Esophagus muscularis mucosa (tissue), 4 donors: ENCODE results near the gene MCM6.
"Not testable (repeated sequence)": the region's sequence is repeated elsewhere in the genome, so short reads cannot be mapped to it uniquely, and the experiment has no call there.

Experiments used
- CTCF ChIP-seq, 3 experiments: fragments of 200-600 bp in 2 of 3; fragments of 450-650 bp in 1 of 3; sonication (generic) in 2 of 3; IDR thresholded peaks; one replicate each; pipeline ENCODE4 v1.5.1; 2017 to 2019; ENCODE audit warnings: antibody characterized with exemption in 3 of 3, mild to moderate bottlenecking in 2 of 3, moderate library complexity in 1 of 3
- EP300 ChIP-seq: sonication (generic); formaldehyde crosslinking; IDR thresholded peaks from one replicate; pipeline ENCODE4 v1.6.1; 2017; ENCODE audit warnings: antibody characterized with exemption
- POLR2A ChIP-seq: fragments of 450-650 bp; IDR thresholded peaks from one replicate; pipeline ENCODE4 v1.6.1; 2017; ENCODE audit warnings: antibody characterized with exemption, moderate library complexity, mild to moderate bottlenecking, low read depth

DNA sequence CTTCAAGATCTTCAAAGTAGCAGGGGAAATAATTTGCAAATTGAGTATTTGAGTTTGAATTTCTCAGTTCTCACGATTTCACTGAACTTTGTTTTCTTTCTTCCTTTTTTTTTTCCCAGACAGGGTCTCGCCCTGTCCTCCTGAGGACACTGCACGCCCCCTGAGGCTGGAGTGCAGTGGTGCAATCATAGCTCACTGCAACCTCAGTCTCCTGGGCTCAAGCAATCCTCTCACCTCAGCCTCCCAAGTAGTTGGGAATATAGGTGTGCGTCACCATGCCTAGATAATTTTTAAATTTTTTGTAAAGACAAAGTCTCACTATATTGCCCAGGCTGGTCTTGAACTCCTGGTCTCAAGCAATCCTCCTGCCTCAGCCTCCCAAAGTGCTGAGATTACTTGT is 80.6 kb downstream of the MCM6 start:
- not testable (repeated sequence) for TF ChIP-seq POLR2A; CTCF (IDR thresholded peaks at IDR 0.05); EP300
